ENCODE measurements around the gene PLAAT3. TPM values are rescaled to one million over a fixed set of nuclear protein-coding genes. Genes with fewer than 3 reads are reported as not detected.

PLAAT3 gene
- total and polyA plus RNA-seq, 4 donors: 13.4 to 90.1 (median 54.3) TPM

- DNase-seq (ENCODE audit: low spot score): no peak
- H3K27ac ChIP-seq (ENCODE audit: low read depth in 1 of 2, low read length in 2 of 2): no peak overlapping the region
- H3K36me3 ChIP-seq (ENCODE audit: control insufficient read depth in 4 of 4, insufficient read depth in 3 of 4, low read depth in 1 of 4, low read length in 3 of 4): no peaks in the 10 kb centered on the region
- no peak overlapping the region for H3K9ac ChIP-seq (ENCODE audit: low read depth in 1 of 2, low read length in 2 of 2)
- WGBS: 95% methylated on average over 2 of the region's 2 CpGs
- no peak overlapping the region for H3K4me3 ChIP-seq (ENCODE audit: low read depth in 1 of 3, low read length in 3 of 3)
- peaks cover 0 to 9% (median 0%) of the 10 kb centered on the region in 4 donors for H3K9me3 ChIP-seq (ENCODE audit: control insufficient read depth in 4 of 4, low read length in 3 of 4)
- H3K27me3 ChIP-seq (ENCODE audit: control insufficient read depth in 4 of 4, insufficient read depth in 4 of 4, low read length in 3 of 4): no peaks in the 10 kb centered on the region
- TF ChIP-seq EGR1 (IDR thresholded peaks at IDR 0.05; ENCODE audit: low read depth in 2 of 2) (no peak), NR2F2 (IDR thresholded peaks at IDR 0.05) (no peak), ZBTB33 (IDR thresholded peaks at IDR 0.05) (no peak), CTCF (IDR thresholded peaks at IDR 0.05; ENCODE audit: low read depth, low read length, missing input control) (no peak), HNF4A (conservative IDR thresholded peaks at IDR 0.05) (no peak), FOXA1 (IDR thresholded peaks at IDR 0.05) (no peak), REST (IDR thresholded peaks at IDR 0.05) (no peak), HNF4G (IDR thresholded peaks at IDR 0.05) (no peak), RAD21 (IDR thresholded peaks at IDR 0.05) (no peak), SP1 (IDR thresholded peaks at IDR 0.05) (no peak), YY1 (IDR thresholded peaks at IDR 0.05) (no peak), ATF3 (IDR thresholded peaks at IDR 0.05) (no peak), GABPA (IDR thresholded peaks at IDR 0.05 in 1 of 2, conservative IDR thresholded peaks at IDR 0.05 in 1 of 2) (no peak), MAX (IDR thresholded peaks at IDR 0.05) (no peak), JUND (IDR thresholded peaks at IDR 0.05) (no peak), RXRA (IDR thresholded peaks at IDR 0.05) (no peak), TAF1 (conservative IDR thresholded peaks at IDR 0.05) (no peak), FOXA2 (IDR thresholded peaks at IDR 0.05) (no peak)
- H3K4me1 ChIP-seq (ENCODE audit: control insufficient read depth in 4 of 4, insufficient read depth in 4 of 4, low read length in 3 of 4): peaks cover 0 to 5% (median 0%) of the 10 kb centered on the region in 4 donors
These were observed 86.6 kb downstream of the PLAAT3 start for GRCh38 chr11:63527667-63528066.

Other genes with a start within 250 kb of the PLAAT3 start
- 100 to 1,000 TPM in 1 of 2 donors, 10 to 100 TPM in 1; 25.8 to 138 TPM for gene SLC22A9, start 244.6 kb downstream of the PLAAT3 start, total RNA-seq
- gene SLC22A9, start 244.6 kb downstream of the PLAAT3 start, polyA plus RNA-seq: 10 to 100 TPM in 1 of 2 donors, 1 to 10 TPM in 1; 10.0 to 12.0 TPM
- gene PLAAT5, start 123.3 kb downstream of the PLAAT3 start, total RNA-seq: 1 to 10 TPM in 1 of 2 donors, not detected in 1; 1.4 TPM
- under 1 TPM in 1 of 2 donors, not detected in 1; 0.03 TPM for gene PLAAT5, start 123.3 kb downstream of the PLAAT3 start, polyA plus RNA-seq
- gene LGALS12, start 108.3 kb downstream of the PLAAT3 start, total RNA-seq: under 1 TPM in 1 of 2 donors, not detected in 1; 0.98 TPM
- gene LGALS12, start 108.3 kb downstream of the PLAAT3 start, polyA plus RNA-seq: under 1 TPM in 1 of 2 donors, not detected in 1; 0.03 TPM
- 10 to 100 TPM in 1 of 2 donors, 1 to 10 TPM in 1; 4.4 to 23.8 TPM for gene PLAAT4, start 77.6 kb downstream of the PLAAT3 start, total RNA-seq
- gene PLAAT4, start 77.6 kb downstream of the PLAAT3 start, polyA plus RNA-seq: 10 to 100 TPM; 65.9 to 86.4 TPM
- gene PLAAT2, start 51.1 kb downstream of the PLAAT3 start, total RNA-seq: not detected
- gene PLAAT2, start 51.1 kb downstream of the PLAAT3 start, polyA plus RNA-seq: under 1 TPM; 0.32 to 0.44 TPM
- gene ATL3, start 56.9 kb upstream of the PLAAT3 start, total RNA-seq: 10 to 100 TPM; 24.5 to 33.6 TPM
- gene ATL3, start 56.9 kb upstream of the PLAAT3 start, polyA plus RNA-seq: 1 to 10 TPM; 5.9 to 7.9 TPM
- gene RTN3, start 67.1 kb upstream of the PLAAT3 start, total RNA-seq: 10 to 100 TPM; 29.7 to 31.0 TPM
- gene RTN3, start 67.1 kb upstream of the PLAAT3 start, polyA plus RNA-seq: 10 to 100 TPM; 31.9 to 49.3 TPM
- gene ZFTA, start 154.3 kb upstream of the PLAAT3 start, total RNA-seq: 10 to 100 TPM in 1 of 2 donors, 1 to 10 TPM in 1; 8.4 to 12.1 TPM
- gene ZFTA, start 154.3 kb upstream of the PLAAT3 start, polyA plus RNA-seq: 1 to 10 TPM; 1.7 to 5.2 TPM
- 1 to 10 TPM; 3.2 to 3.8 TPM for gene SPINDOC, start 199.0 kb upstream of the PLAAT3 start, total RNA-seq
- gene SPINDOC, start 199.0 kb upstream of the PLAAT3 start, polyA plus RNA-seq: 1 to 10 TPM in 1 of 2 donors, under 1 TPM in 1; 0.42 to 2.6 TPM
- 10 to 100 TPM in 1 of 2 donors, 1 to 10 TPM in 1; 9.5 to 11.6 TPM for gene MARK2, start 224.7 kb upstream of the PLAAT3 start, total RNA-seq
- 1 to 10 TPM; 3.4 to 6.6 TPM for gene MARK2, start 224.7 kb upstream of the PLAAT3 start, polyA plus RNA-seq

All from liver (tissue), 9 donors.